ENCODE results near the gene HYDIN. TPM values are rescaled to one million over a fixed set of nuclear protein-coding genes. Genes with fewer than 3 reads are reported as not detected.
"Not testable (repeated sequence)": the region's sequence is repeated elsewhere in the genome, so short reads cannot be mapped to it uniquely, and the experiment has no call there.

The HYDIN gene
- polyA plus RNA-seq, 4 donors, result 0.12 to 3.1 TPM; not detected in 2

GRCh38 chr16:70936781-70937525 lies 293.6 kb downstream of the HYDIN start:
- 60 to 74% (median 60%) methylated on average over 5 to 9 of the region's 12 CpGs for WGBS, 3 donors
- FAIRE-seq, DNase-seq: not testable (repeated sequence)

GRCh38 chr16:70935325-70935724 lies 295.2 kb downstream of the HYDIN start:
- H3K36me3 ChIP-seq (ENCODE audit: control insufficient read depth in 3 of 3, insufficient read depth in 2 of 3, low read depth in 1 of 3, low read length in 3 of 3); DNase-seq; FAIRE-seq; H3K27me3 ChIP-seq (ENCODE audit: control insufficient read depth in 3 of 3, insufficient read depth in 3 of 3, low read length in 3 of 3); H3K4me1 ChIP-seq (ENCODE audit: control insufficient read depth in 3 of 3, insufficient read depth in 2 of 3, low read depth in 1 of 3, low read length in 2 of 3); H3K27ac ChIP-seq (ENCODE audit: low read depth in 1 of 3, low read length in 2 of 3); H3K9me3 ChIP-seq (ENCODE audit: control insufficient read depth in 2 of 2, insufficient read depth in 1 of 2, low read depth in 1 of 2, low read length in 1 of 2); H3K4me3 ChIP-seq (ENCODE audit: low read depth in 1 of 3, low read length in 3 of 3): not testable (repeated sequence)
- WGBS, 3 donors, result 64% methylated on average over 1 of the region's 4 CpGs; no CpG with 5 or more reads in 2 of the 3 donors

More at GRCh38 chr16:70936781-70937525, 293.6 kb downstream of the HYDIN start:
- not testable (repeated sequence) for H3K4me3 ChIP-seq (ENCODE audit: low read depth in 1 of 3, low read length in 3 of 3); H3K27me3 ChIP-seq (ENCODE audit: control insufficient read depth in 3 of 3, insufficient read depth in 3 of 3, low read length in 3 of 3); H3K36me3 ChIP-seq (ENCODE audit: control insufficient read depth in 3 of 3, insufficient read depth in 2 of 3, low read depth in 1 of 3, low read length in 3 of 3); H3K9me3 ChIP-seq (ENCODE audit: control insufficient read depth in 2 of 2, insufficient read depth in 1 of 2, low read depth in 1 of 2, low read length in 1 of 2); H3K27ac ChIP-seq (ENCODE audit: low read depth in 1 of 3, low read length in 2 of 3); H3K4me1 ChIP-seq (ENCODE audit: control insufficient read depth in 3 of 3, insufficient read depth in 2 of 3, low read depth in 1 of 3, low read length in 2 of 3)

GRCh38 chr16:70933746-70934145 lies 296.8 kb downstream of the HYDIN start:
- H3K27me3 ChIP-seq (ENCODE audit: control insufficient read depth in 3 of 3, insufficient read depth in 3 of 3, low read length in 3 of 3); H3K4me3 ChIP-seq (ENCODE audit: low read depth in 1 of 3, low read length in 3 of 3); H3K27ac ChIP-seq (ENCODE audit: low read depth in 1 of 3, low read length in 2 of 3); H3K36me3 ChIP-seq (ENCODE audit: control insufficient read depth in 3 of 3, insufficient read depth in 2 of 3, low read depth in 1 of 3, low read length in 3 of 3); H3K9me3 ChIP-seq (ENCODE audit: control insufficient read depth in 2 of 2, insufficient read depth in 1 of 2, low read depth in 1 of 2, low read length in 1 of 2); H3K4me1 ChIP-seq (ENCODE audit: control insufficient read depth in 3 of 3, insufficient read depth in 2 of 3, low read depth in 1 of 3, low read length in 2 of 3); DNase-seq; FAIRE-seq: not testable (repeated sequence)
- WGBS, 3 donors, result 71 to 82% (median 71%) methylated on average over 7 to 8 of the region's 8 CpGs

GRCh38 chr16:70930757-70931156 lies 299.8 kb downstream of the HYDIN start:
- not testable (repeated sequence) for H3K27ac ChIP-seq (ENCODE audit: low read depth in 1 of 3, low read length in 2 of 3); H3K27me3 ChIP-seq (ENCODE audit: control insufficient read depth in 3 of 3, insufficient read depth in 3 of 3, low read length in 3 of 3); H3K4me3 ChIP-seq (ENCODE audit: low read depth in 1 of 3, low read length in 3 of 3); H3K4me1 ChIP-seq (ENCODE audit: control insufficient read depth in 3 of 3, insufficient read depth in 2 of 3, low read depth in 1 of 3, low read length in 2 of 3); DNase-seq; H3K9me3 ChIP-seq (ENCODE audit: control insufficient read depth in 2 of 2, insufficient read depth in 1 of 2, low read depth in 1 of 2, low read length in 1 of 2); H3K36me3 ChIP-seq (ENCODE audit: control insufficient read depth in 3 of 3, insufficient read depth in 2 of 3, low read depth in 1 of 3, low read length in 3 of 3); FAIRE-seq

GRCh38 chr16:70922164-70922563 lies 308.4 kb downstream of the HYDIN start:
- H3K4me1 ChIP-seq (ENCODE audit: control insufficient read depth in 3 of 3, insufficient read depth in 2 of 3, low read depth in 1 of 3, low read length in 2 of 3); H3K27me3 ChIP-seq (ENCODE audit: control insufficient read depth in 3 of 3, insufficient read depth in 3 of 3, low read length in 3 of 3); H3K36me3 ChIP-seq (ENCODE audit: control insufficient read depth in 3 of 3, insufficient read depth in 2 of 3, low read depth in 1 of 3, low read length in 3 of 3); H3K4me3 ChIP-seq (ENCODE audit: low read depth in 1 of 3, low read length in 3 of 3); H3K27ac ChIP-seq (ENCODE audit: low read depth in 1 of 3, low read length in 2 of 3); FAIRE-seq; DNase-seq; H3K9me3 ChIP-seq (ENCODE audit: control insufficient read depth in 2 of 2, insufficient read depth in 1 of 2, low read depth in 1 of 2, low read length in 1 of 2): not testable (repeated sequence)
- 23 to 51% (median 29%) methylated on average over 5 to 6 of the region's 6 CpGs for WGBS, 3 donors

GRCh38 chr16:70920661-70921060 lies 309.9 kb downstream of the HYDIN start:
- not testable (repeated sequence) for FAIRE-seq

GRCh38 chr16:70888208-70888607 lies 342.3 kb downstream of the HYDIN start:
- not testable (repeated sequence) for H3K27me3 ChIP-seq (ENCODE audit: control insufficient read depth in 3 of 3, insufficient read depth in 3 of 3, low read length in 3 of 3); DNase-seq; H3K9me3 ChIP-seq (ENCODE audit: control insufficient read depth in 2 of 2, insufficient read depth in 1 of 2, low read depth in 1 of 2, low read length in 1 of 2); FAIRE-seq; H3K36me3 ChIP-seq (ENCODE audit: control insufficient read depth in 3 of 3, insufficient read depth in 2 of 3, low read depth in 1 of 3, low read length in 3 of 3); H3K4me1 ChIP-seq (ENCODE audit: control insufficient read depth in 3 of 3, insufficient read depth in 2 of 3, low read depth in 1 of 3, low read length in 2 of 3); H3K27ac ChIP-seq (ENCODE audit: low read depth in 1 of 3, low read length in 2 of 3); H3K4me3 ChIP-seq (ENCODE audit: low read depth in 1 of 3, low read length in 3 of 3)
- no CpG with 5 or more reads among the region's 1 CpG for WGBS, 3 donors

More at GRCh38 chr16:70920661-70921060, 309.9 kb downstream of the HYDIN start:
- 81 to 91% (median 90%) methylated on average over 13 to 21 of the region's 22 CpGs for WGBS, 3 donors
- H3K9me3 ChIP-seq (ENCODE audit: control insufficient read depth in 2 of 2, insufficient read depth in 1 of 2, low read depth in 1 of 2, low read length in 1 of 2); H3K4me3 ChIP-seq (ENCODE audit: low read depth in 1 of 3, low read length in 3 of 3); H3K36me3 ChIP-seq (ENCODE audit: control insufficient read depth in 3 of 3, insufficient read depth in 2 of 3, low read depth in 1 of 3, low read length in 3 of 3); H3K4me1 ChIP-seq (ENCODE audit: control insufficient read depth in 3 of 3, insufficient read depth in 2 of 3, low read depth in 1 of 3, low read length in 2 of 3); DNase-seq; H3K27me3 ChIP-seq (ENCODE audit: control insufficient read depth in 3 of 3, insufficient read depth in 3 of 3, low read length in 3 of 3); H3K27ac ChIP-seq (ENCODE audit: low read depth in 1 of 3, low read length in 2 of 3): not testable (repeated sequence)

GRCh38 chr16:70884652-70885051 lies 345.9 kb downstream of the HYDIN start:
- not testable (repeated sequence) for H3K9me3 ChIP-seq (ENCODE audit: control insufficient read depth in 2 of 2, insufficient read depth in 1 of 2, low read depth in 1 of 2, low read length in 1 of 2); H3K36me3 ChIP-seq (ENCODE audit: control insufficient read depth in 3 of 3, insufficient read depth in 2 of 3, low read depth in 1 of 3, low read length in 3 of 3); H3K4me1 ChIP-seq (ENCODE audit: control insufficient read depth in 3 of 3, insufficient read depth in 2 of 3, low read depth in 1 of 3, low read length in 2 of 3); H3K27me3 ChIP-seq (ENCODE audit: control insufficient read depth in 3 of 3, insufficient read depth in 3 of 3, low read length in 3 of 3); FAIRE-seq; H3K4me3 ChIP-seq (ENCODE audit: low read depth in 1 of 3, low read length in 3 of 3); DNase-seq; H3K27ac ChIP-seq (ENCODE audit: low read depth in 1 of 3, low read length in 2 of 3)
- 82 to 91% (median 85%) methylated on average over 3 to 4 of the region's 4 CpGs for WGBS, 3 donors

GRCh38 chr16:70882311-70882710 lies 348.2 kb downstream of the HYDIN start:
- not testable (repeated sequence) for H3K36me3 ChIP-seq (ENCODE audit: control insufficient read depth in 3 of 3, insufficient read depth in 2 of 3, low read depth in 1 of 3, low read length in 3 of 3); H3K4me1 ChIP-seq (ENCODE audit: control insufficient read depth in 3 of 3, insufficient read depth in 2 of 3, low read depth in 1 of 3, low read length in 2 of 3); H3K27ac ChIP-seq (ENCODE audit: low read depth in 1 of 3, low read length in 2 of 3); FAIRE-seq; DNase-seq; H3K4me3 ChIP-seq (ENCODE audit: low read depth in 1 of 3, low read length in 3 of 3); H3K9me3 ChIP-seq (ENCODE audit: control insufficient read depth in 2 of 2, insufficient read depth in 1 of 2, low read depth in 1 of 2, low read length in 1 of 2); H3K27me3 ChIP-seq (ENCODE audit: control insufficient read depth in 3 of 3, insufficient read depth in 3 of 3, low read length in 3 of 3)
- WGBS, 3 donors, result 82 to 91% (median 89%) methylated on average over 6 to 8 of the region's 8 CpGs
